Hepatocyte (in vitro differentiated cells): Measurements from ENCODE around the gene SCFD2. TPM values are rescaled to one million over a fixed set of nuclear protein-coding genes. Genes with fewer than 3 reads are reported as not detected.

ENCODE experiments used
- DNase-seq: peaks from one replicate; pipeline ENCODE4 v3.0.0-alpha.2; 2016; ENCODE audit warnings: low spot score
- H2AFZ ChIP-seq: fragments of 200-600 bp; sonication (generic); 2 replicates; pipeline ENCODE4 v1.6.0; 2016; ENCODE audit warnings: antibody characterized with exemption, mild to moderate bottlenecking
- H3K27ac ChIP-seq: fragments of 200-600 bp; sonication (generic); 2 replicates; pipeline ENCODE4 v1.5.1; 2016; ENCODE audit warnings: mild to moderate bottlenecking
- H3K27me3 ChIP-seq: fragments of 200-600 bp; sonication (generic); 2 replicates; pipeline ENCODE4 v1.6.1; 2016
- H3K36me3 ChIP-seq: fragments of 200-600 bp; sonication (generic); replicated peaks from 2 replicates; pipeline ENCODE4 v1.5.1; 2016; ENCODE audit warnings: low read depth; ENCODE audit not compliant: insufficient read depth
- H3K4me1 ChIP-seq: fragments of 200-600 bp; sonication (generic); 2 replicates; pipeline ENCODE4 v1.5.1; 2016; ENCODE audit warnings: mild to moderate bottlenecking, moderate library complexity; ENCODE audit not compliant: insufficient read depth
- H3K4me2 ChIP-seq: fragments of 200-600 bp; sonication (generic); 2 replicates; pipeline ENCODE4 v1.6.0; 2016
- H3K4me3 ChIP-seq: fragments of 200-600 bp; sonication (generic); 2 replicates; pipeline ENCODE4 v1.5.1; 2016; ENCODE audit warnings: mild to moderate bottlenecking
- H3K79me2 ChIP-seq: fragments of 200-600 bp; sonication (generic); 2 replicates; pipeline ENCODE4 v1.6.0; 2017; ENCODE audit warnings: mild to moderate bottlenecking
- H3K9me2 ChIP-seq: fragments of 200-600 bp; sonication (generic); replicated peaks from 2 replicates; pipeline ENCODE4 v1.6.0; 2017; ENCODE audit warnings: mild to moderate bottlenecking; ENCODE audit not compliant: insufficient read depth
- H3K9me3 ChIP-seq: fragments of 200-600 bp; sonication (generic); 2 replicates; pipeline ENCODE4 v1.5.1; 2016; ENCODE audit warnings: low read depth, mild to moderate bottlenecking
- H4K20me1 ChIP-seq: fragments of 200-600 bp; sonication (generic); 2 replicates; pipeline ENCODE4 v1.6.0; 2016; ENCODE audit warnings: mild to moderate bottlenecking; ENCODE audit not compliant: insufficient read depth, poor library complexity, severe bottlenecking
- EZH2 ChIP-seq: fragments of 200-600 bp; sonication (generic); IDR thresholded peaks from 2 replicates; pipeline ENCODE4 v1.6.1; 2016; ENCODE audit warnings: antibody characterized with exemption, mild to moderate bottlenecking, borderline replicate concordance
- EZH2phosphoT487 ChIP-seq: fragments of 200-600 bp; sonication (generic); IDR thresholded peaks from one replicate; pipeline ENCODE4 v1.6.1; 2018; ENCODE audit warnings: antibody characterized with exemption, mild to moderate bottlenecking, low read depth, moderate library complexity; ENCODE audit not compliant: unreplicated experiment, severe bottlenecking
- WGBS: methylation state at CpG from one replicate; pipeline ENCODE4 v1.1.6; 2016; ENCODE audit warnings: low lambda C conversion rate; ENCODE audit errors: missing lambda C conversion rate; 5-methylcytosine and 5-hydroxymethylcytosine counted together
- polyA plus RNA-seq: library from polyadenylated mRNA; unstranded; fragments of >200 nt; fragmentation: Nextera tagmentation; extraction: Ambion mirVana; gene quantifications from 2 replicates; pipeline ENCODE4 v1.2.1, GENCODE V29; 2016
- total RNA-seq: library from RNA; depleted of rRNA; stranded (reverse); fragments of >200 nt; gene quantifications from 2 replicates; pipeline ENCODE4 v1.2.3, GENCODE V29; 2014
- TF ChIP-seq, protein P1 (sequence below): fragments of 200-600 bp; sonication (generic); IDR thresholded peaks from 2 replicates; pipeline ENCODE4 v1.5.1; 2016; ENCODE audit warnings: antibody characterized with exemption, mild to moderate bottlenecking; ENCODE audit not compliant: poor library complexity

Gene SCFD2
- total and polyA plus RNA-seq, 2 experiments from 2014 or later, result 8.4 to 15.7 TPM

DNA sequence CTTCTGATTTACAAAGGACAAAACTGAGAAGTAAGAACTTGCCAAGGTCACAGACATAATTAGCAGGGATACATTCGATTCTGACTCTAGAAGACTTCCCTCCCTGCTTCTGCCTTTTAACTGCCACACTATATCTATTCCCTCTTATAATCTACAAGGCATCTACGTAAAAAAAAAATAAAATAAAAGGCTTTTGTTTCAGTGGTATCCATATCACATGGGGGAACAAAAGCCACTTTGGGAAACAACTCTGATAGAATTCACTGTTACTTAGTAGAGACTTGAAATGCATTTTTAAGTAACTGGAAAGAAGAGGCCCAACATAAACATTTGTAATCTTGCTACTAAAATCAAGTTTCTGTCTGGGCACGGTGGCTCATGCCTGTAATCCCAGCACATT lies 247.2 kb downstream of the SCFD2 start:
- Histone ChIP-seq H3K9me3 (no peaks in the 10 kb centered on the region), H3K4me3 (no peak overlapping the region), H3K9me2 (no peaks in the 10 kb centered on the region), H3K4me1 (peaks cover 39% of the 10 kb centered on the region), H3K4me2 (peak overlapping the region; percentile 40), H3K79me2 (no peaks in the 10 kb centered on the region), H4K20me1 (no peaks in the 10 kb centered on the region), H3K36me3 (no peaks in the 10 kb centered on the region), H3K27ac (peak overlapping the region; percentile 81), H2AFZ (no peak overlapping the region), H3K27me3 (no peaks in the 10 kb centered on the region)
- TF ChIP-seq EZH2 (no peak), EZH2phosphoT487 (no peak)
- TF ChIP-seq, protein P1, sequence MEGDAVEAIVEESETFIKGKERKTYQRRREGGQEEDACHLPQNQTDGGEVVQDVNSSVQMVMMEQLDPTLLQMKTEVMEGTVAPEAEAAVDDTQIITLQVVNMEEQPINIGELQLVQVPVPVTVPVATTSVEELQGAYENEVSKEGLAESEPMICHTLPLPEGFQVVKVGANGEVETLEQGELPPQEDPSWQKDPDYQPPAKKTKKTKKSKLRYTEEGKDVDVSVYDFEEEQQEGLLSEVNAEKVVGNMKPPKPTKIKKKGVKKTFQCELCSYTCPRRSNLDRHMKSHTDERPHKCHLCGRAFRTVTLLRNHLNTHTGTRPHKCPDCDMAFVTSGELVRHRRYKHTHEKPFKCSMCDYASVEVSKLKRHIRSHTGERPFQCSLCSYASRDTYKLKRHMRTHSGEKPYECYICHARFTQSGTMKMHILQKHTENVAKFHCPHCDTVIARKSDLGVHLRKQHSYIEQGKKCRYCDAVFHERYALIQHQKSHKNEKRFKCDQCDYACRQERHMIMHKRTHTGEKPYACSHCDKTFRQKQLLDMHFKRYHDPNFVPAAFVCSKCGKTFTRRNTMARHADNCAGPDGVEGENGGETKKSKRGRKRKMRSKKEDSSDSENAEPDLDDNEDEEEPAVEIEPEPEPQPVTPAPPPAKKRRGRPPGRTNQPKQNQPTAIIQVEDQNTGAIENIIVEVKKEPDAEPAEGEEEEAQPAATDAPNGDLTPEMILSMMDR, result no peak
- WGBS, result 82% methylated on average over 3 of the region's 3 CpGs
- DNase-seq, result no peak

DNA sequence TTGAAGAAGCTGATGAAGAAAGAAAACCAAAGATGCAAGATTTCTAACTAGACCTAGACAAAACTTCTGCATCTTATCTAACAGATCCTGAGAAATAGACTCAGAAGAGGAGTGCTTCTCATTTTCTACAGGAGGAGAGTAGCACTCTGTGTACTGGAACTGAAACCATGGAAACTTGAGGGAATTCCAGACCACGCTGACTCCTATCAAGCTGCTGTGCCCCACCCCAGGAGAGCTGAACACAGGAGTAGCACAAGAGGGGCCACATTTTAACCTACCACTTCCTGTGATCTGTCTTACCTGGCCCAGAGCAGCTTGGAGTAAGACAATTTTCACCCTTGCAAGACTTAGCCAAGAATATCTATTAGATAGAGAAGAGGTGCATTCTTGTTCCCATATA lies 248.9 kb downstream of the SCFD2 start:
- Histone ChIP-seq H3K79me2 (no peaks in the 10 kb centered on the region), H3K9me2 (no peaks in the 10 kb centered on the region), H3K9me3 (no peaks in the 10 kb centered on the region), H3K36me3 (no peaks in the 10 kb centered on the region), H3K27ac (no peak overlapping the region), H3K4me2 (no peak overlapping the region), H3K4me1 (peaks cover 32% of the 10 kb centered on the region), H3K4me3 (no peak overlapping the region), H4K20me1 (no peaks in the 10 kb centered on the region), H2AFZ (no peak overlapping the region), H3K27me3 (no peaks in the 10 kb centered on the region)
- peak; percentile 13 for DNase-seq
- TF ChIP-seq EZH2phosphoT487, result no peak
- no peak for TF ChIP-seq EZH2
- TF ChIP-seq, protein P1, result no peak
- WGBS, result 75% methylated on average over 1 of the region's 1 CpG

DNA sequence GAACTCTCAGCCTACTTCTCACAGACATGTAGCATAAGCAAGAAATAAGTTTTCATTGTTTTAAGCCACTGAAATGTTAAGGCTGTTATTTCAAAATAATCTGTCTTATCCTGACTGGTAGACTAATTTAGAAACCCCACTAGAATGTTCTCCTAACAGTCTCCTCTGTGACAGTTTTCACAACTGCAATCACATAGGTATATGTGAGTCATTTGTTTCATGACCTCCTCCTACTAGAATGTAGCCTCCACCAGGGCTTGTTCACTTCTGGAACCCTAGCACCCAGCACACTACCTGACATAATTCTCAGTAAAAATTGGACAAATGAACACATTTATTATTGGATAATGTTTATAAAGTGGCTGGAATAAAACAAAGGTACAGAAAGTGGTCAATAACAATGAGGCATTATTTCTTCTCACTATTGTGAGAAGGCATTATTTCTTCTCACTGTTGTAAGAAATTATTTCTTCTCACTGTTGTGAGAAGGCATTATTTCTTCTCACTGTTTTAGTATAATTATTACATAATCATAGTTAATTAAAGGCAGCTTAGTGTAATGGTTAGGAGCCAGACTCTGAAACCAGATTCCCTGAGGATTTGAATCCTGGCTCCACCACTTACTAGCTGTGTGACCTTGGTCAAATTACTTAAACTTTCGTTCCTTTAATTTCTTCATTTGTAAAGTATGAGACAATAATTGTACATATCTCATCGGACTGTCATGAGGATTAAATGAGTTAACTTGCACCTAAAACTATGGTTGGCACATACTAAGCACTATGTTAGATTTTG lies 252.2 kb downstream of the SCFD2 start:
- Histone ChIP-seq H3K9me2 (no peaks in the 10 kb centered on the region), H3K36me3 (no peaks in the 10 kb centered on the region), H4K20me1 (no peaks in the 10 kb centered on the region), H3K27me3 (no peaks in the 10 kb centered on the region), H3K9me3 (peaks cover 5% of the 10 kb centered on the region), H3K27ac (no peak overlapping the region), H3K4me2 (no peak overlapping the region), H2AFZ (no peak overlapping the region), H3K79me2 (no peaks in the 10 kb centered on the region), H3K4me3 (no peak overlapping the region), H3K4me1 (peaks cover 11% of the 10 kb centered on the region)
- WGBS, result 96% methylated on average over 2 of the region's 2 CpGs
- no peak for DNase-seq
- TF ChIP-seq EZH2 (no peak), EZH2phosphoT487 (no peak)
- TF ChIP-seq, protein P1, result no peak
